ENCODE measurements around the gene ALDH1A3. TPM values are rescaled to one million over a fixed set of nuclear protein-coding genes. Genes with fewer than 3 reads are reported as not detected.
"Not testable (repeated sequence)": the region's sequence is repeated elsewhere in the genome, so short reads cannot be mapped to it uniquely, and the experiment has no call there.

Gene ALDH1A3
- 1 to 10 TPM; 3.3 to 4.7 (median 4.3) TPM for polyA plus RNA-seq (ENCODE audit: insufficient read length in 3 of 3)

GRCh38 chr15:100879464-100880138 lies at the start of gene ALDH1A3:
Gene ALDH1A3 (plus strand): TSS chr15:100879831. CDS start chr15:100879908, 77 bp downstream.
- DNase-seq (ENCODE audit: low read depth in 3 of 3, low spot score in 2 of 3): no peak

GRCh38 chr15:100831467-100831866 lies 48.2 kb upstream of the ALDH1A3 start:
- DNase-seq (ENCODE audit: low read depth in 3 of 3, low spot score in 2 of 3): no peak

- no peak for DNase-seq (ENCODE audit: low read depth in 3 of 3, low spot score in 2 of 3)
Measured at GRCh38 chr15:100832149-100832942, 47.3 kb upstream of the ALDH1A3 start.

- DNase-seq (ENCODE audit: low read depth in 3 of 3, low spot score in 2 of 3): no peak
Measured at GRCh38 chr15:100833417-100834389, 45.9 kb upstream of the ALDH1A3 start.

DNA sequence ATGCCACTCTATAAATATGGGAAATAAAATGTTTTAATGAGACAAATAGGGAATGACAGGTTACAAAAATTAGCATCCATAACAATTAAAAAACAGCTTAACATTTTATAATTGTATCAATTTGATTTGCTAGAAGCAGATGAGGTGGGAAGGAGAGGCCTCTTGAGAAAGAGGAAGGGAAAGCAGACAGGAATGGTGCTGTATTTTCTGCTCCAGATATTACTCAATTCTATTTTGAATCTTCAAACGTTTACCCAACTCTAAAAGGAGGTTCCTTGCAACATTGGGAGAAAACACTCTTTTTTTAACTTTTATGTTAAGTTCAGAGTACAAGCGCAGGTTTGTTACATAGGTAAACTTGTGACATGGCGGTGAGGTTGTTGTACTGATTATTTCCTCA lies 44.9 kb upstream of the ALDH1A3 start:
- DNase-seq (ENCODE audit: low read depth in 3 of 3, low spot score in 2 of 3): no peak

- DNase-seq (ENCODE audit: low read depth in 3 of 3, low spot score in 2 of 3): no peak
Measured at GRCh38 chr15:100835636-100836035, 44.0 kb upstream of the ALDH1A3 start.

DNA sequence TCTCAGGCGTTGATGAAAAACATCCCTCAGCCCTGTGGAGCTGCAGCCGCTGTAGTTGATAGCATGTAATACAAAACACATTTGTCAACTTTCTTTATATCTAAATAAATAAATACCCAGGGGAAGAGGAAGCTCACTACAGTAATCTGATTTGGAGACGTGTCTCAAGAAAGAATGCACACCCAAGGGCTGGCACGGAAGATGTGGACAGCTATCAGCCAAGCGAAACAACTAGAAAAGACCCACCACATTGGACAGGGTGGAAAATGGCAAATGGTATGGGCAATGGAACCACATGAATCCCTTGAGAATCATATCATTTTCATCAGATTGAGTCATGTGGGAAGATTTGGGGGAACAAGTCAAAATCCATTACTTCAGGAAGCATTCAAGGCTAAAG lies 43.1 kb upstream of the ALDH1A3 start:
- DNase-seq (ENCODE audit: low read depth in 3 of 3, low spot score in 2 of 3): no peak

- no peak for DNase-seq (ENCODE audit: low read depth in 3 of 3, low spot score in 2 of 3)
Measured at GRCh38 chr15:100841426-100841825, 38.2 kb upstream of the ALDH1A3 start.

DNA sequence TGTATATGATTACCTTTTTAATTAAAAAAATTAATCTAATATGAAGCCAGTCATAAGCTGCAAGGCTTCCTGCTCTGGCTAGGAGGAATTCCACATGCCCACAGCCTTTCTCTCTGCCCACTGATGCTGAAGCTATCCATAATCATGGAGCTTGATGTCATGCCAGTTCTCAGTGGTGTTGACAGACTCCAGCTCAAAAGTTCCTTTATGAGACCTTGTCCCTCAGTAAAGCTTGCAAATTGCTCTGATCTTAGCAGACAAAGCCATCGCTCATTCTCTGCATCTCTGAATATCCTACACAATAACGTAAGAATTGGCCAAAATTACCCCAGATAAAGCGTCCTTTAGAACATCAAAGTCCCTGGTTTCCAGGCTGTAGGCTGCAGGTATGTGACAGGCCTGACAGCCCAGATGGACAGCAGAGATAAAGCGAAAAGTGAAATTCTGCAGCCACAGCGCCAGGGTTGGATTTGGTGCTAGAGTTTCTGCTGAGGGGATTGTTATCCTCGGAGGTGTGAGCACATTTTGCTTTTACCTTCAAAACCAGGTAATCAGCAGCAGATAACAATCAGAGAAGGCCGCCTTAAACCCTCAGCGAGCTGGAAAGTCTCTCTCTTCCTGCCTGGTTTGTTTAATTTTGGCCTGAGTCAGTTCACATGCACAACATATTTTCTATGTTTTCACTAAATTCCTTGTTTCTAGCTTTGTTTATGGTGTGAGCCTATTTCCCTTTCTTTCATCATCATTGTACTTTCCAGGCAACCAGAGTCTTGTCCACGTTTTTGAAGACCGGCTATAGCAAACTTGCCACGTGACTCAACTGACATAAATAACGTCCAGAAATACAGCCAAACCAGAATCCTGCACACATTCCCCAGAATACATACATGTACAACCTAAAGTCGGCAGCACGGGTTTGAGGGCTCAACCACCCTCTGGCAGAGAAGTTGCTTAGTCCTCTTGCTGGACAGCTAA lies 36.6 kb upstream of the ALDH1A3 start:
- DNase-seq (ENCODE audit: low read depth in 3 of 3, low spot score in 2 of 3): no peak

DNA sequence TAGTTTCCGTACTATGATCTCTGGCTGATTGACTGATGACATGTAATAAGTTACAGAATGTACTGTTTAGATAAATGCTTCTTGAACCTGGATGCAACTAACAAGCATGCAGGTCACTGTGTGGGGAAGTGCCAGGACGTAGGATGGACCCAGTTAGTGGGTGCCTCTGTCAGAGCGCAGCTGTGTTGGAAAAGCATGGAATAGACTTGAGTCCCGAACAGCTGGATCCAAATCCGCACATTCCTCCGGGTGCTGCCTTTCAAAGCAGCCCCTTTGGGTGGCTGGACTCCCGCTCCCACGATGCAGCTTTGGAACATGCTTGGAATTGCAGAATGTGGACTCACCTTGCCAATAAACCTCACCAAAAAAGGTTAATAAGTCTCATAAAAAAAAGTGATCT lies 35.5 kb upstream of the ALDH1A3 start:
- DNase-seq (ENCODE audit: low read depth in 3 of 3, low spot score in 2 of 3): no peak

GRCh38 chr15:100844778-100845177 lies 34.9 kb upstream of the ALDH1A3 start:
- no peak for DNase-seq (ENCODE audit: low read depth in 3 of 3, low spot score in 2 of 3)

- DNase-seq (ENCODE audit: low read depth in 3 of 3, low spot score in 2 of 3): no peak
Measured at GRCh38 chr15:100847194-100847593, 32.4 kb upstream of the ALDH1A3 start.

DNA sequence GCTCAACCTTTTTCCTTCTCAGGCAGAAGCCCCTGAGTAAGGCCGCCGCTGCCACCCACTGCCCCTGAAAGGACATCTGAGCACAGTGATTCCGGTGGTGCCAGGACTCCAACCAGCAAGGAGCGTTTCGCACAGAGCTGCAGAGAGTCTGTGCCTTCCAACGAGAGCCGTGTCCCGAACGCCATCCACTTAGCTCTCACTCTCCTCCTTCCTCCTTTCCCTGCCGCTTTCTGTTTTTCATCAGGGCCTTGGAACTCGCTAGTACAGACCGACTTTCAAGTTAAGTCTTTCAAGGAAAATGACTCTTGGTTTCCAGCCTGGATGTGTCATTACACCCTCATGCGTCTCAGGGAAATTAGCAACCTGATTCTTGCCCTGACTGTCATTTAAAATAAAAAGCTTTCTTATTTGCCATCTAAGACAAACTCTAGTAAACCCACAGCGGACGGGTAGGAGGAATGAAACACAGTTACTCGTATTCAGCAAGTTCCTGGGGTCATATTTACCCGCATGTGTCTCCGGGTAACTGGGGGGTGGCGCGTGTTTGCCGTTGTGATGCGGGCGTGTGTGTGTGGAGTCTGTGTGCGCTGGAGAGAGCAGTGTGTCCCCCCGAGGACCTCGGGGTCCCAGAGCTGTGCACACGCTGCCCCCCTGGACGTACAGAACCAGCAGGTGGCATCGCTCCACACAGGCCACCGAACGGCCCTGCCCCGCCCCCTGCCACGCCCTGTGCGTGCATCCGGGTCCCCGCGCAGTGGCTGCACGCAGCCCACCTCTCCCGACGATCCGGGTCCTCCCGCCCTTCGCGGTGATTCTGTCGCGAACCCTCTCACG lies 30.4 kb upstream of the ALDH1A3 start:
- DNase-seq (ENCODE audit: low read depth in 3 of 3, low spot score in 2 of 3): no peak

- DNase-seq (ENCODE audit: low read depth in 3 of 3, low spot score in 2 of 3): no peak
Measured at GRCh38 chr15:100849855-100850218, 29.8 kb upstream of the ALDH1A3 start.

DNA sequence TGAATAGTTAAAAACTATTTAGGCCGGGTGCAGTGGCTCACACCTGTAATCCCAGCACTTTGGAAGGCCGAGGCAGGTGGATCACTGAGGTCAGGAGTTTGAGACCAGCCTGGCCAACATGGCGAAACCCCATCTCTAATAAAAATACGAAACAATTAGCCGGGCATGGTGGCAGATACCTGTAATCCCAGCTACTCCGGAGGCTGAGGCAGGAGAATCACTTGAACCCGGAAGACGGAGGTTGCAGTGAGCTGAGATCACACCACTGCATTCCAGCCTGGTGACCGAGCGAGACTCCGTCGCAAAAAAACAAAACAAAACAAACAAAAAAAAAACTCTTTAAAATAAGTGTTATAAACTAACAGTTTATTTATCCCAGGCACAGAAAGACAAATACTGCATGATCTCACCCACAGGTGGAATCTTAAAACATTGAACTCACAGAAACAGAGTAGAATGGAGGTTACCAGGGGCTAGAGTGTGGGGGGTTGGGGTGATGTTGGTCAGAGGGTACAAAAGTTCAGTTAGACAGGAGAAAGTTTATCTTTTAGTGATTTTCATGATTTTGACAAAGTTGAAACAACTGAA lies 28.1 kb upstream of the ALDH1A3 start:
- not testable (repeated sequence) for DNase-seq (ENCODE audit: low read depth in 3 of 3, low spot score in 2 of 3)

GRCh38 chr15:100852630-100853029 lies 27.0 kb upstream of the ALDH1A3 start:
- DNase-seq (ENCODE audit: low read depth in 3 of 3, low spot score in 2 of 3): no peak

GRCh38 chr15:100853676-100854440 lies 25.8 kb upstream of the ALDH1A3 start:
- no peak for DNase-seq (ENCODE audit: low read depth in 3 of 3, low spot score in 2 of 3)

DNA sequence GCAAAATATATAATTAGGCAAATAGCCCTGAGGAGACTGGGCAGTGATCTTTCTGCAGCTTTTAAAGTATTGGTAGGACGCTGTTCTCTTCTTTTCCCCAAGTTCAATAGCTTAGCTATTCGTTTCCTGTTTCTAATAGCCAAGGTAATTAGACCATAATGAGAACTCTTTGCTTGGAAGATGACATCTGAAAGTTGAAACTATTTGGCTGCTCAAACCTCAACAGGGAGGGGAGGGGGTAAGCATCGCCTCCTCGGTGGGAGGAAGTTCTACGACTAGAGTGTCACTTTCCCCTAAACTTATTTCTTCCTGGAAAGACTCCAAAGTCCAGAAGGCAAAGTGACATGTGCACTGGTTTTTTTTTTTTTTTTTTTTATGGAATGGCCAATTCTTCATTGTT lies 22.8 kb upstream of the ALDH1A3 start:
- no peak for DNase-seq (ENCODE audit: low read depth in 3 of 3, low spot score in 2 of 3)
